Neural cell (in vitro differentiated cells): ENCODE results near the gene TP53I3. TPM values are rescaled to one million over a fixed set of nuclear protein-coding genes. Genes with fewer than 3 reads are reported as not detected.
"Not testable (repeated sequence)": the region's sequence is repeated elsewhere in the genome, so short reads cannot be mapped to it uniquely, and the experiment has no call there.

ENCODE experiments used
- H2AFZ ChIP-seq: fragments of 200-600, 300-800 bp; sonication (generic), shearing (Covaris generic); 2 replicates; pipeline ENCODE4 v1.6.0; 2014; ENCODE audit warnings: low read depth, mild to moderate bottlenecking, antibody characterized with exemption, low read length, moderate library complexity
- H3F3A ChIP-seq: fragments of 200-600 bp; shearing (Covaris generic); 2 replicates; pipeline ENCODE4 v1.6.1; 2016; ENCODE audit warnings: mild to moderate bottlenecking, moderate library complexity, mixed read lengths, antibody characterized with exemption, low read length; ENCODE audit not compliant: insufficient read depth, poor library complexity, severe bottlenecking
- H3K27ac ChIP-seq: fragments of 200-600, 300-800 bp; sonication (generic), shearing (Covaris generic); 2 replicates; pipeline ENCODE4 v1.5.1; 2014; ENCODE audit warnings: mild to moderate bottlenecking, low read length, moderate library complexity
- H3K27me3 ChIP-seq: fragments of 300-800, 200-600 bp; sonication (generic), shearing (Covaris generic); 2 replicates; pipeline ENCODE4 v1.6.0; 2014; ENCODE audit warnings: mild to moderate bottlenecking, low read depth, low read length, moderate library complexity; ENCODE audit not compliant: insufficient read depth
- H3K36me3 ChIP-seq: fragments of 300-800, 200-600 bp; sonication (generic), shearing (Covaris generic); 2 replicates; pipeline ENCODE4 v1.5.1; 2014; ENCODE audit warnings: mild to moderate bottlenecking, antibody characterized with exemption, low read length, moderate library complexity; ENCODE audit not compliant: insufficient read depth
- H3K4me2 ChIP-seq: fragments of 300-800, 200-600 bp; sonication (generic), shearing (Covaris generic); 2 replicates; pipeline ENCODE4 v1.6.0; 2014; ENCODE audit warnings: mild to moderate bottlenecking, low read length
- H3K4me3 ChIP-seq: fragments of 300-800, 200-600 bp; sonication (generic), shearing (Covaris generic); 2 replicates; pipeline ENCODE4 v1.5.1; 2014; ENCODE audit warnings: mild to moderate bottlenecking, low read length, moderate library complexity
- H3K79me2 ChIP-seq: fragments of 200-600 bp; shearing (Covaris generic); replicated peaks from 2 replicates; pipeline ENCODE4 v1.6.0; 2014; ENCODE audit warnings: mild to moderate bottlenecking, low read length, moderate library complexity; ENCODE audit not compliant: insufficient read depth
- H3K9ac ChIP-seq: fragments of 300-800, 200-600 bp; sonication (generic), shearing (Covaris generic); 2 replicates; pipeline ENCODE4 v1.6.1; 2016; ENCODE audit warnings: mild to moderate bottlenecking, low read length, mixed read lengths
- H3K9me2 ChIP-seq: fragments of 200-600 bp; shearing (Covaris generic); 2 replicates; pipeline ENCODE4 v1.6.1; 2016; ENCODE audit warnings: mild to moderate bottlenecking, low read length, mixed read lengths; ENCODE audit not compliant: insufficient read depth
- H3K9me3 ChIP-seq: fragments of 200-600, 300-800 bp; sonication (generic), shearing (Covaris generic); 2 replicates; pipeline ENCODE4 v1.6.1; 2016; ENCODE audit warnings: mild to moderate bottlenecking, mixed run types, low read length, moderate library complexity, mixed read lengths
- H4K20me1 ChIP-seq: fragments of 200-600 bp; shearing (Covaris generic); 2 replicates; pipeline ENCODE4 v1.6.1; 2016; ENCODE audit warnings: mild to moderate bottlenecking, mixed run types; ENCODE audit not compliant: insufficient read depth
- EP300 ChIP-seq: fragments of 450-650 bp; conservative IDR thresholded peaks from 2 replicates; pipeline ENCODE4 v1.6.1; 2014; ENCODE audit warnings: antibody characterized with exemption, mild to moderate bottlenecking, moderate library complexity; ENCODE audit not compliant: poor library complexity, severe bottlenecking
- EZH2 ChIP-seq: fragments of 200-600, 300-800 bp; shearing (Covaris generic), sonication (generic); IDR thresholded peaks from 2 replicates; pipeline ENCODE4 v1.6.1; 2014; ENCODE audit warnings: antibody characterized with exemption, low read length, borderline replicate concordance, mild to moderate bottlenecking; ENCODE audit not compliant: insufficient read depth, poor library complexity, severe bottlenecking
- MXI1 ChIP-seq: fragments of 450-650 bp; conservative IDR thresholded peaks from 2 replicates; pipeline ENCODE4 v1.6.1; 2014; ENCODE audit warnings: antibody characterized with exemption, mild to moderate bottlenecking; ENCODE audit not compliant: poor library complexity, severe bottlenecking
- POLR2AphosphoS5 ChIP-seq: IDR thresholded peaks from 2 replicates; pipeline ENCODE4 v1.6.1; 2012
- RAD21 ChIP-seq: fragments of 450-650 bp; conservative IDR thresholded peaks from 2 replicates; pipeline ENCODE4 v1.6.1; 2014; ENCODE audit warnings: antibody characterized with exemption, mild to moderate bottlenecking, moderate library complexity
- SMC3 ChIP-seq: fragments of 450-650 bp; conservative IDR thresholded peaks from 2 replicates; pipeline ENCODE4 v1.6.1; 2014; ENCODE audit warnings: antibody characterized with exemption, mild to moderate bottlenecking, moderate library complexity; ENCODE audit not compliant: poor library complexity
- TAF1 ChIP-seq: IDR thresholded peaks from 2 replicates; pipeline ENCODE4 v1.6.1; 2012; ENCODE audit warnings: low read depth
- polyA plus RNA-seq: library from polyadenylated mRNA; depleted of rRNA; stranded (reverse); fragments of >200 nt; gene quantifications from 2 replicates; pipeline ENCODE4 v1.2.3, GENCODE V29; 2014
- TF ChIP-seq, protein P1 (sequence below): IDR thresholded peaks from 2 replicates; pipeline ENCODE4 v1.6.1; 2012; ENCODE audit warnings: borderline replicate concordance
- TF ChIP-seq, protein P2 (sequence below): fragments of 450-650 bp; IDR thresholded peaks from 2 replicates; pipeline ENCODE4 v1.5.1; 2014; ENCODE audit warnings: antibody characterized with exemption, mild to moderate bottlenecking, moderate library complexity; ENCODE audit not compliant: poor library complexity, severe bottlenecking

TP53I3 gene
- polyA plus RNA-seq, 1 donor from 2014 or later, result 1.8 TPM

DNA sequence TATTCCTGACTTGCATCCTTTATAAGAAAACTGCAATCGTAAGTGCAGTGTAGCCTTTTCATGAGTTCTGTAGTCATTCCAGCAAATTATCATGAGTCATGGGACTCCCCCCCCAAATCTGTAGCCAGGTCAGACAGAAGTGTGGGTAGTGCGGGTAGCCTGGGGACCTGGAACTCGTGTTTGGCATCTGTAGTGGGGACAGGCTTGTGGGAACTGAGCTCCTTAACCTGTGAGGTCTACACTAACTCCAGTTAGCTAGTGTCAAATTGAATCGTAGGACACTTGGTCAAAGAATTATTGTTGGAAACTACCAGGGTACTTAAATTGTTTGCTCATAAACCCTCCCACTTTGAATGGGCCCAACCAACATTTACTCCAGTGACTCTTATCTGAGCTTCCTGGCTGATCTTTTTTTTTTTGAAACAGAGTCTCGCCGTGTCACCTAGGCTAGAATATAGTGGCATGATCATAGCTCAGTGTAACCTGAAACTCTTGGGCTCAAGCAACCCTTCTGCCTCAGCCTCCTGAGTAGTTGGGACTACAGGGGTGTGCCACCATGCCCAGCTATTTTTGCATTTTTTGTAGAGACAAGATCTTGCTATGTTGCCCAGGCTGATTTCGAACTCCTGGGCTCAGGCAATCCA, 26.1 kb upstream of the TP53I3 start:
- Histone ChIP-seq H3K27me3 (no peaks in the 10 kb centered on the region), H3K36me3 (no peaks in the 10 kb centered on the region), H3K9me2 (no peaks in the 10 kb centered on the region), H3K79me2 (no peaks in the 10 kb centered on the region), H3K9me3 (peaks cover 2% of the 10 kb centered on the region), H4K20me1 (no peaks in the 10 kb centered on the region), H2AFZ (no peak overlapping the region), H3K27ac (no peak overlapping the region), H3K9ac (no peak overlapping the region), H3K4me2 (no peak overlapping the region), H3F3A (no peaks in the 10 kb centered on the region), H3K4me3 (no peak overlapping the region)
- TF ChIP-seq POLR2AphosphoS5 (no peak), TAF1 (no peak), EP300 (no peak), EZH2 (no peak), RAD21 (no peak), SMC3 (no peak)
- TF ChIP-seq, protein P1, sequence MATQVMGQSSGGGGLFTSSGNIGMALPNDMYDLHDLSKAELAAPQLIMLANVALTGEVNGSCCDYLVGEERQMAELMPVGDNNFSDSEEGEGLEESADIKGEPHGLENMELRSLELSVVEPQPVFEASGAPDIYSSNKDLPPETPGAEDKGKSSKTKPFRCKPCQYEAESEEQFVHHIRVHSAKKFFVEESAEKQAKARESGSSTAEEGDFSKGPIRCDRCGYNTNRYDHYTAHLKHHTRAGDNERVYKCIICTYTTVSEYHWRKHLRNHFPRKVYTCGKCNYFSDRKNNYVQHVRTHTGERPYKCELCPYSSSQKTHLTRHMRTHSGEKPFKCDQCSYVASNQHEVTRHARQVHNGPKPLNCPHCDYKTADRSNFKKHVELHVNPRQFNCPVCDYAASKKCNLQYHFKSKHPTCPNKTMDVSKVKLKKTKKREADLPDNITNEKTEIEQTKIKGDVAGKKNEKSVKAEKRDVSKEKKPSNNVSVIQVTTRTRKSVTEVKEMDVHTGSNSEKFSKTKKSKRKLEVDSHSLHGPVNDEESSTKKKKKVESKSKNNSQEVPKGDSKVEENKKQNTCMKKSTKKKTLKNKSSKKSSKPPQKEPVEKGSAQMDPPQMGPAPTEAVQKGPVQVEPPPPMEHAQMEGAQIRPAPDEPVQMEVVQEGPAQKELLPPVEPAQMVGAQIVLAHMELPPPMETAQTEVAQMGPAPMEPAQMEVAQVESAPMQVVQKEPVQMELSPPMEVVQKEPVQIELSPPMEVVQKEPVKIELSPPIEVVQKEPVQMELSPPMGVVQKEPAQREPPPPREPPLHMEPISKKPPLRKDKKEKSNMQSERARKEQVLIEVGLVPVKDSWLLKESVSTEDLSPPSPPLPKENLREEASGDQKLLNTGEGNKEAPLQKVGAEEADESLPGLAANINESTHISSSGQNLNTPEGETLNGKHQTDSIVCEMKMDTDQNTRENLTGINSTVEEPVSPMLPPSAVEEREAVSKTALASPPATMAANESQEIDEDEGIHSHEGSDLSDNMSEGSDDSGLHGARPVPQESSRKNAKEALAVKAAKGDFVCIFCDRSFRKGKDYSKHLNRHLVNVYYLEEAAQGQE, result no peak
- TF ChIP-seq, protein P2, sequence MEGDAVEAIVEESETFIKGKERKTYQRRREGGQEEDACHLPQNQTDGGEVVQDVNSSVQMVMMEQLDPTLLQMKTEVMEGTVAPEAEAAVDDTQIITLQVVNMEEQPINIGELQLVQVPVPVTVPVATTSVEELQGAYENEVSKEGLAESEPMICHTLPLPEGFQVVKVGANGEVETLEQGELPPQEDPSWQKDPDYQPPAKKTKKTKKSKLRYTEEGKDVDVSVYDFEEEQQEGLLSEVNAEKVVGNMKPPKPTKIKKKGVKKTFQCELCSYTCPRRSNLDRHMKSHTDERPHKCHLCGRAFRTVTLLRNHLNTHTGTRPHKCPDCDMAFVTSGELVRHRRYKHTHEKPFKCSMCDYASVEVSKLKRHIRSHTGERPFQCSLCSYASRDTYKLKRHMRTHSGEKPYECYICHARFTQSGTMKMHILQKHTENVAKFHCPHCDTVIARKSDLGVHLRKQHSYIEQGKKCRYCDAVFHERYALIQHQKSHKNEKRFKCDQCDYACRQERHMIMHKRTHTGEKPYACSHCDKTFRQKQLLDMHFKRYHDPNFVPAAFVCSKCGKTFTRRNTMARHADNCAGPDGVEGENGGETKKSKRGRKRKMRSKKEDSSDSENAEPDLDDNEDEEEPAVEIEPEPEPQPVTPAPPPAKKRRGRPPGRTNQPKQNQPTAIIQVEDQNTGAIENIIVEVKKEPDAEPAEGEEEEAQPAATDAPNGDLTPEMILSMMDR, result no peak

DNA sequence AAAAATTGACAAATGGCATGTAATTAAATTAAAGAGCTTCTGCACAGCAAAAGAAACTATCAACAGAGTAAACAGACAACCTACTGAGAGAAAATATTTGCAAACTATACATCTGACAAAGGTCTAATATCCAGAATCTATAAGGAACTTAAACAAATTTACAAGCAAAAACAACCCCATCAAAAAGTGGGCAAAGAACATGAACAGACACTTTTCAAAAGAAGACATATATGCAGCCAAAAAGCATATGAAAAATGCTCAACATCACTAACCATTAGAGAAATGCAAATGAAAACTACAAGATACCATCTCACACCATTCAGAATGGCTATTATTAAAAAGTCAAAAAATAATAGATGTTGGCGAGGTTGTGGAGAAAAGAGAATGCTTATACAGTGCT, 24.8 kb upstream of the TP53I3 start:
- not testable (repeated sequence) for H3K9ac ChIP-seq, H2AFZ ChIP-seq, H3K4me2 ChIP-seq, H3K9me2 ChIP-seq, H3K36me3 ChIP-seq, H3F3A ChIP-seq, H4K20me1 ChIP-seq, H3K27me3 ChIP-seq, H3K4me3 ChIP-seq, H3K9me3 ChIP-seq, H3K27ac ChIP-seq, H3K79me2 ChIP-seq

DNA sequence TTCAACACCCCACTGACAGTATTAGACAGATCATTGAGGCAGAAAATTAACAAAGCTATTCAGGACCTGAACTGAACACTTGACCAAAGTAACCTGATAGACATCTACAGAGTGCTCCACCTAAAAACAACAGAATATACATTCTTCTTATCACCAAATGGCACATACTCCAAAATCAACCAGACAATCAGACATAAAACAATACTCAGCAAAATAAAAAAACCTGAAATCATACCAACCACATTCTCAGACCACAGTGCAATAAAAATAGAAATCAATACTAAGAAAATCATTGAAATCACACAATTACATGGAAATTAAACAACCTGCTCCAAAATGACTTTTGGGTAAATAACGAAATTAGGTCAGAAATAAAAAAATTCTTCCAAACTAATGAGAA, 22.7 kb upstream of the TP53I3 start:
- no peaks in the 10 kb centered on the region for H4K20me1 ChIP-seq
- no peak overlapping the region for H3K9ac ChIP-seq
- no peaks in the 10 kb centered on the region for H3K36me3 ChIP-seq
- no peaks in the 10 kb centered on the region for H3F3A ChIP-seq
- no peaks in the 10 kb centered on the region for H3K79me2 ChIP-seq
- no peak overlapping the region for H3K4me2 ChIP-seq
- no peaks in the 10 kb centered on the region for H3K27me3 ChIP-seq
- peaks cover 2% of the 10 kb centered on the region for H3K9me3 ChIP-seq
- H3K27ac ChIP-seq, result no peak overlapping the region
- H3K9me2 ChIP-seq, result no peaks in the 10 kb centered on the region
- no peak for TF ChIP-seq MXI1
- no peak for TF ChIP-seq SMC3
- TF ChIP-seq POLR2AphosphoS5, result no peak
- TF ChIP-seq EZH2, result no peak
- TF ChIP-seq RAD21, result no peak
- no peak for TF ChIP-seq TAF1
- TF ChIP-seq, protein P1, result no peak
- TF ChIP-seq EP300, result no peak
- TF ChIP-seq, protein P2, result no peak
- no peak overlapping the region for H2AFZ ChIP-seq
- H3K4me3 ChIP-seq, result no peak overlapping the region
